ENCODE data around the gene TLCD3A. TPM values are rescaled to one million over a fixed set of nuclear protein-coding genes. Genes with fewer than 3 reads are reported as not detected.
"Not testable (repeated sequence)": the region's sequence is repeated elsewhere in the genome, so short reads cannot be mapped to it uniquely, and the experiment has no call there.

TLCD3A gene
- total and polyA plus RNA-seq, 2 donors (not counting 1 experiment from before 2014, with no cell fraction given): 7.6 to 54.7 TPM

- no peak overlapping the region for H3K4me3 ChIP-seq (replicated peaks in 1 of 4; ENCODE audit: control extremely low read depth in 1 of 4, insufficient read depth in 1 of 4, low read depth in 3 of 4, low read length in 4 of 4)
- no peaks in the 10 kb centered on the region for H3K36me3 ChIP-seq (ENCODE audit: control insufficient read depth, insufficient read depth, low read length)
- DNase-seq (ENCODE audit: low read depth in 2 of 2): no peak
- no peaks in the 10 kb centered on the region for H4K20me1 ChIP-seq (ENCODE audit: control insufficient read depth, extremely low read depth, insufficient read depth, low read length)
- no peak overlapping the region for H2AFZ ChIP-seq (ENCODE audit: low read length)
- peaks cover 4% of the 10 kb centered on the region for H3K4me1 ChIP-seq (ENCODE audit: control insufficient read depth, extremely low read depth, insufficient read depth, low read length)
- H3K4me2 ChIP-seq (ENCODE audit: extremely low read depth, insufficient read depth, low read length): no peak overlapping the region
- H3K27ac ChIP-seq (ENCODE audit: insufficient read depth, low read length): no peak overlapping the region
- TF ChIP-seq CTCF (conservative IDR thresholded peaks at IDR 0.05 in 1 of 2, IDR thresholded peaks at IDR 0.05 in 1 of 2; ENCODE audit: low read depth in 1 of 2, low read length in 2 of 2) (no peak), EZH2 (IDR thresholded peaks at IDR 0.05; ENCODE audit: low read length, missing control alignments) (no peak)
- H3K79me2 ChIP-seq (ENCODE audit: control insufficient read depth, insufficient read depth, low read length): peaks cover 26% of the 10 kb centered on the region
- H3K9ac ChIP-seq (ENCODE audit: insufficient read depth, low read length): no peak overlapping the region
- no peaks in the 10 kb centered on the region for H3K9me3 ChIP-seq (ENCODE audit: control insufficient read depth, insufficient read depth, low read depth, low read length)
- no peaks in the 10 kb centered on the region for H3K27me3 ChIP-seq (ENCODE audit: control insufficient read depth, insufficient read depth, low read length)
Observed at GRCh38 chr17:753418-753817, 21.0 kb downstream of the TLCD3A start.

DNA sequence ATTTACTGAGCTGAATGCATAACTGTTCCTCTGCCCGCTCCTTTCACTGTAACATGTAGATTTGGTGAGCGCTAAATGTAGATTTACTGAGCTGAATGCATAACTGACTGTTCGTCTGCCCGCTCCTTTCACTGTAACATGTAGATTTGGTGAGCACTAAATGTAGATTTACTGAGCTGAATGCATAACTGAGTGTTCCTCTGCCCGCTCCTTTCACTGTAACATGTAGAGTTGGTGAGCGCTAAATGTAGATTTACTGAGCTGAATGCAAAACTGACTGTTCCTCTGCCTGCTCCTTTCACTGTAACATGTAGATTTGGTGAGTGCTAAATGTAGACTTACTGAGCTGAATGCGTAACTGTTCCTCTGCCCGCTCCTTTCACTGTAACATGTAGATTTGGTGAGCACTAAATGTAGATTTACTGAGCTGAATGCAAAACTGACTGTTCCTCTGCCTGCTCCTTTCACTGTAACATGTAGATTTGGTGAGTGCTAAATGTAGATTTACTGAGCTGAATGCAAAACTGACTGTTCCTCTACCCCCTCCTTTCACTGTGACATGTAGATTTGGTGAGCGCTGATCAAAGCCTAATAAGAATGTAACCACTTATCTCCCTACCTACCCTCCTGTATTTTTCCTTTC, 23.0 kb downstream of the TLCD3A start:
- peaks cover 12% of the 10 kb centered on the region for H3K79me2 ChIP-seq (ENCODE audit: control insufficient read depth, insufficient read depth, low read length)
- DNase-seq (ENCODE audit: low read depth in 2 of 2); H3K9me3 ChIP-seq (ENCODE audit: control insufficient read depth, insufficient read depth, low read depth, low read length); H3K27me3 ChIP-seq (ENCODE audit: control insufficient read depth, insufficient read depth, low read length); H3K4me2 ChIP-seq (ENCODE audit: extremely low read depth, insufficient read depth, low read length); H4K20me1 ChIP-seq (ENCODE audit: control insufficient read depth, extremely low read depth, insufficient read depth, low read length); H3K36me3 ChIP-seq (ENCODE audit: control insufficient read depth, insufficient read depth, low read length); H3K9ac ChIP-seq (ENCODE audit: insufficient read depth, low read length); H3K4me3 ChIP-seq (replicated peaks in 1 of 4; ENCODE audit: control extremely low read depth in 1 of 4, insufficient read depth in 1 of 4, low read depth in 3 of 4, low read length in 4 of 4); H3K27ac ChIP-seq (ENCODE audit: insufficient read depth, low read length); H2AFZ ChIP-seq (ENCODE audit: low read length); H3K4me1 ChIP-seq (ENCODE audit: control insufficient read depth, extremely low read depth, insufficient read depth, low read length): not testable (repeated sequence)

DNA sequence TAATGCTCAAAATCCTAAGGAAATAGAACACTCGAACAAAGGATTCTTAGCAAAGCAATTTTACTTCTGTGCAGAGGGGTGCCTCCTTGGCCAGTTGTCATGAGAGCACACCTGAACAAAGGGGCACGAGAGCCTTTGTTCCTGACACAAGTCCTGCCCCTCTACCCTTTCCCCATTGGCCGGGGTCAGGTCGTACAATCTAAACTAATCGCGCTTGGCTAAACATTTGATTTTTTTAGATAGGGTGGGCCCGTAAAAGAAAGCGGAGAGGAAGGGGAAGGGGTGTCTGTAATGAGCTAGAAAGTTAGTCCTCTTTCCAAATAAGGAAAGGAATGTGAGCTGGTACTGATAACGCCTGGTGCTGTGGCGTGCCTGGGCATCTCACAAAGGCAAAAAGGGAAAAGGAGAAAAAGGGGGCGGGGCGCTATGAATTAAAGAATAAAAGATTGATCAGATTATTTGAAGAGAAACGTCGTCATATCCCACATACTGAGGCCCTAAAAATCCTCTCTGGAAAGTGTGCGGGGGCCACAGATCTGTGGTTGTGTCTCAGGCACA, 23.7 kb downstream of the TLCD3A start:
- H2AFZ ChIP-seq (ENCODE audit: low read length); H3K4me1 ChIP-seq (ENCODE audit: control insufficient read depth, extremely low read depth, insufficient read depth, low read length); H3K9ac ChIP-seq (ENCODE audit: insufficient read depth, low read length); H3K9me3 ChIP-seq (ENCODE audit: control insufficient read depth, insufficient read depth, low read depth, low read length); H3K36me3 ChIP-seq (ENCODE audit: control insufficient read depth, insufficient read depth, low read length); H3K4me3 ChIP-seq (replicated peaks in 1 of 4; ENCODE audit: control extremely low read depth in 1 of 4, insufficient read depth in 1 of 4, low read depth in 3 of 4, low read length in 4 of 4); H3K79me2 ChIP-seq (ENCODE audit: control insufficient read depth, insufficient read depth, low read length); H3K4me2 ChIP-seq (ENCODE audit: extremely low read depth, insufficient read depth, low read length); H3K27me3 ChIP-seq (ENCODE audit: control insufficient read depth, insufficient read depth, low read length); DNase-seq (ENCODE audit: low read depth in 2 of 2); H4K20me1 ChIP-seq (ENCODE audit: control insufficient read depth, extremely low read depth, insufficient read depth, low read length); H3K27ac ChIP-seq (ENCODE audit: insufficient read depth, low read length): not testable (repeated sequence)

DNA sequence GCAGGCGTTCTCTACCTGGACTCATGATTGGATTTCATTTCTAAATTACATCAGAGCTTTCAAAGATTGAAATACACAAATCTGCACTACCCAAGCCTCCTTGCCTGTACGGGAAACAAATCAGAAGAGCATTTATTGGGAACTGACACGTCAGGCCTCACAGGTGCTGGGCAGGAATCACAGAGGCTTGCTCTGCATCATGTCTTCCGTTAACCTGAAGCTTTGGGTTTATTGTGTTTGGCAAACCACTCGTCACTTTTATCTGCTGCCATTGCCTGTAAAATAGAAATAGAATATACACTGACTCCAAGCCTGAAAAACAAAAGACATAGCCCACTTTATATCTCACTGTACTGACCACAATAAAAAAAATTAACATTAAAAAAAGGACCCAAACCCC, 27.6 kb downstream of the TLCD3A start:
- H3K27me3 ChIP-seq (ENCODE audit: control insufficient read depth, insufficient read depth, low read length): no peaks in the 10 kb centered on the region
- no peak overlapping the region for H2AFZ ChIP-seq (ENCODE audit: low read length)
- H3K4me2 ChIP-seq (ENCODE audit: extremely low read depth, insufficient read depth, low read length): no peak overlapping the region
- no peak for TF ChIP-seq CTCF (conservative IDR thresholded peaks at IDR 0.05 in 1 of 2, IDR thresholded peaks at IDR 0.05 in 1 of 2; ENCODE audit: low read depth in 1 of 2, low read length in 2 of 2)
- no peak for TF ChIP-seq EZH2 (IDR thresholded peaks at IDR 0.05; ENCODE audit: low read length, missing control alignments)
- H3K27ac ChIP-seq (ENCODE audit: insufficient read depth, low read length): no peak overlapping the region
- no peak overlapping the region for H3K9ac ChIP-seq (ENCODE audit: insufficient read depth, low read length)
- H3K9me3 ChIP-seq (ENCODE audit: control insufficient read depth, insufficient read depth, low read depth, low read length): no peaks in the 10 kb centered on the region
- H3K79me2 ChIP-seq (ENCODE audit: control insufficient read depth, insufficient read depth, low read length): no peaks in the 10 kb centered on the region
- DNase-seq (ENCODE audit: low read depth in 2 of 2): no peak
- no peaks in the 10 kb centered on the region for H4K20me1 ChIP-seq (ENCODE audit: control insufficient read depth, extremely low read depth, insufficient read depth, low read length)
- H3K4me3 ChIP-seq (replicated peaks in 1 of 4; ENCODE audit: control extremely low read depth in 1 of 4, insufficient read depth in 1 of 4, low read depth in 3 of 4, low read length in 4 of 4): no peak overlapping the region
- no peaks in the 10 kb centered on the region for H3K4me1 ChIP-seq (ENCODE audit: control insufficient read depth, extremely low read depth, insufficient read depth, low read length)
- peaks cover 8% of the 10 kb centered on the region for H3K36me3 ChIP-seq (ENCODE audit: control insufficient read depth, insufficient read depth, low read length)

All from fibroblast of lung (primary cell).